Fibroblast of lung (primary cell): ENCODE results near the gene CCDC50. TPM values are rescaled to one million over a fixed set of nuclear protein-coding genes. Genes with fewer than 3 reads are reported as not detected.
A peak's percentile ranks its signal among the peaks of the same experiment; 100 is the strongest.

Source experiments
- DNase-seq, 2 donors: peaks; one replicate each; pipeline versions ENCODE4 v3.0.0 to v3.0.0-alpha.2; 2010; ENCODE audit warnings: low read depth in 2 of 2
- H2AFZ ChIP-seq: 2 replicates; pipeline ENCODE4 v1.5.1; 2012; ENCODE audit warnings: low read length, control low read depth, inconsistent platforms
- H3K27ac ChIP-seq: 2 replicates; pipeline ENCODE4 v1.5.1; 2011; ENCODE audit warnings: low read length, control low read depth; ENCODE audit not compliant: insufficient read depth
- H3K27me3 ChIP-seq: 2 replicates; pipeline ENCODE4 v1.5.1; 2011; ENCODE audit warnings: mild to moderate bottlenecking, low read length; ENCODE audit not compliant: control insufficient read depth, insufficient read depth
- H3K36me3 ChIP-seq: 2 replicates; pipeline ENCODE4 v1.5.1; 2011; ENCODE audit warnings: low read length; ENCODE audit not compliant: control insufficient read depth, insufficient read depth
- H3K4me1 ChIP-seq: 2 replicates; pipeline ENCODE4 v1.5.1; 2011; ENCODE audit warnings: low read length; ENCODE audit not compliant: control insufficient read depth, insufficient read depth; ENCODE audit errors: extremely low read depth
- H3K4me2 ChIP-seq: 2 replicates; pipeline ENCODE4 v1.5.1; 2011; ENCODE audit warnings: low read length, control low read depth; ENCODE audit not compliant: insufficient read depth; ENCODE audit errors: extremely low read depth
- H3K4me3 ChIP-seq, 4 experiments: fragments of 200-600 bp in 1 of 4; sonication (generic) in 1 of 4; replicated peaks in 1 of 4; 2 replicates each; pipeline ENCODE4 v1.5.1; 2011 to 2016; ENCODE audit warnings: low read length in 4 of 4, low read depth in 3 of 4, mild to moderate bottlenecking in 3 of 4, control low read depth in 2 of 4, inconsistent platforms in 1 of 4, mixed read lengths in 1 of 4; ENCODE audit not compliant: insufficient read depth in 1 of 4; ENCODE audit errors: control extremely low read depth in 1 of 4
- H3K79me2 ChIP-seq: 2 replicates; pipeline ENCODE4 v1.5.1; 2012; ENCODE audit warnings: mild to moderate bottlenecking, low read length, inconsistent platforms; ENCODE audit not compliant: control insufficient read depth, insufficient read depth
- H3K9ac ChIP-seq: 2 replicates; pipeline ENCODE4 v1.5.1; 2011; ENCODE audit warnings: mild to moderate bottlenecking, low read length, control low read depth; ENCODE audit not compliant: insufficient read depth
- H3K9me3 ChIP-seq: 2 replicates; pipeline ENCODE4 v1.5.1; 2012; ENCODE audit warnings: low read depth, low read length; ENCODE audit not compliant: control insufficient read depth, insufficient read depth
- H4K20me1 ChIP-seq: 2 replicates; pipeline ENCODE4 v1.5.1; 2011; ENCODE audit warnings: low read length; ENCODE audit not compliant: control insufficient read depth, insufficient read depth; ENCODE audit errors: extremely low read depth
- CTCF ChIP-seq, 2 donors: IDR thresholded peaks in 1 of 2; conservative IDR thresholded peaks in 1 of 2; 1 replicate in 1 of 2; 2 replicates in 1 of 2; pipeline ENCODE4 v1.5.1; 2011 to 2012; ENCODE audit warnings: low read length in 2 of 2, control low read depth in 1 of 2, inconsistent platforms in 1 of 2, low read depth in 1 of 2, mild to moderate bottlenecking in 1 of 2
- EZH2 ChIP-seq: IDR thresholded peaks from 2 replicates; pipeline ENCODE4 v1.5.1; 2012; ENCODE audit warnings: low read length, control low read depth, mild to moderate bottlenecking; ENCODE audit errors: missing control alignments
- polyA plus RNA-seq, 2 donors: library from polyadenylated mRNA; depleted of rRNA in 1 of 2; stranded (reverse) in 1 of 2; unstranded in 1 of 2; fragments of >200 nt; gene quantifications; 2 replicates each; pipeline ENCODE4 v1.2.1, GENCODE V29; 2011 to 2012; ENCODE audit warnings: missing spikeins in 1 of 2
- total RNA-seq: library from RNA; depleted of rRNA; stranded (reverse); fragments of >200 nt; gene quantifications from 2 replicates; pipeline ENCODE4 v1.2.1, GENCODE V29; 2014

Gene CCDC50
- total and polyA plus RNA-seq, 2 donors (not counting 1 experiment from before 2014, with no cell fraction given), result 109 to 114 TPM

DNA sequence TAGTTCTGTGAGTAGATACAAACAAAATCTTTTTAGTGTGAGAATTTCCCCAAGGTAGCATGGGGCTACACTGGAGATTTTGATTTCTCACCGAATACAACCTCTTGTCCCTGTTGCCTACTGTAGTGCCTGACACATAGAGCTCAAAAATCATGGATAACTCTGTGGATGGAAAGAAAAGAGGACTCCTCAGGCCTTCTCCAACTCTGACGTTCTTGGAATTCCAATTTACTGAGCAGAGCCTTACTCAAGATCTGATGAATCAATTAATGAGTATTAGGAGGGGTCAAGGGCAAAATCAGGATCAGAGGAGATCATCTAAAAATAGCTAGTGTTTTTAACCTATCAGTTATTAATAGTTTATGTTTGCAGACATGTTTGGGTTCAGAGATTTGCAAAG is 85.1 kb downstream of the CCDC50 start:
- Histone ChIP-seq H3K79me2 (no peaks in the 10 kb centered on the region), H3K27me3 (no peaks in the 10 kb centered on the region), H3K4me1 (peaks cover 3% of the 10 kb centered on the region), H3K9me3 (no peaks in the 10 kb centered on the region), H3K27ac (no peak overlapping the region), H3K4me3 (no peak overlapping the region), H3K9ac (no peak overlapping the region), H3K36me3 (no peaks in the 10 kb centered on the region), H2AFZ (no peak overlapping the region), H3K4me2 (no peak overlapping the region), H4K20me1 (no peaks in the 10 kb centered on the region)
- peak in 1 of 2 donors; percentile 38 for DNase-seq
- no peak for TF ChIP-seq CTCF (conservative IDR thresholded peaks at IDR 0.05 in 1 of 2, IDR thresholded peaks at IDR 0.05 in 1 of 2; ENCODE audit: low read depth in 1 of 2, low read length in 2 of 2)

- Histone ChIP-seq H3K9me3 (no peaks in the 10 kb centered on the region), H3K4me2 (no peak overlapping the region), H3K27me3 (no peaks in the 10 kb centered on the region), H3K4me1 (peaks cover 3% of the 10 kb centered on the region), H3K9ac (no peak overlapping the region), H3K4me3 (no peak overlapping the region), H4K20me1 (no peaks in the 10 kb centered on the region), H2AFZ (no peak overlapping the region), H3K27ac (no peak overlapping the region), H3K79me2 (no peaks in the 10 kb centered on the region), H3K36me3 (no peaks in the 10 kb centered on the region)
- DNase-seq, result no peak
- no peak for TF ChIP-seq EZH2
- TF ChIP-seq CTCF (conservative IDR thresholded peaks at IDR 0.05 in 1 of 2, IDR thresholded peaks at IDR 0.05 in 1 of 2; ENCODE audit: low read depth in 1 of 2, low read length in 2 of 2), result no peak
Measured at GRCh38 chr3:191414732-191415131, 85.5 kb downstream of the CCDC50 start.

GRCh38 chr3:191415566-191415965 is 86.4 kb downstream of the CCDC50 start:
- Histone ChIP-seq H3K27me3 (no peaks in the 10 kb centered on the region), H3K4me2 (no peak overlapping the region), H3K4me3 (no peak overlapping the region), H3K79me2 (no peaks in the 10 kb centered on the region), H3K9me3 (no peaks in the 10 kb centered on the region), H3K9ac (no peak overlapping the region), H3K27ac (no peak overlapping the region), H3K36me3 (no peaks in the 10 kb centered on the region), H2AFZ (no peak overlapping the region), H3K4me1 (peaks cover 3% of the 10 kb centered on the region), H4K20me1 (no peaks in the 10 kb centered on the region)
- DNase-seq, result no peak
- TF ChIP-seq EZH2 (no peak), CTCF (conservative IDR thresholded peaks at IDR 0.05 in 1 of 2, IDR thresholded peaks at IDR 0.05 in 1 of 2; ENCODE audit: low read depth in 1 of 2, low read length in 2 of 2) (no peak)
